GM12874 (cell line): ENCODE results near the gene GXYLT2.

ENCODE experiments used
- CTCF ChIP-seq: IDR thresholded peaks from 2 replicates; pipeline ENCODE4 v1.5.1; 2011; ENCODE audit warnings: low read depth, mild to moderate bottlenecking, control low read depth, low read length, moderate library complexity; ENCODE audit not compliant: insufficient read depth

Gene GXYLT2

DNA sequence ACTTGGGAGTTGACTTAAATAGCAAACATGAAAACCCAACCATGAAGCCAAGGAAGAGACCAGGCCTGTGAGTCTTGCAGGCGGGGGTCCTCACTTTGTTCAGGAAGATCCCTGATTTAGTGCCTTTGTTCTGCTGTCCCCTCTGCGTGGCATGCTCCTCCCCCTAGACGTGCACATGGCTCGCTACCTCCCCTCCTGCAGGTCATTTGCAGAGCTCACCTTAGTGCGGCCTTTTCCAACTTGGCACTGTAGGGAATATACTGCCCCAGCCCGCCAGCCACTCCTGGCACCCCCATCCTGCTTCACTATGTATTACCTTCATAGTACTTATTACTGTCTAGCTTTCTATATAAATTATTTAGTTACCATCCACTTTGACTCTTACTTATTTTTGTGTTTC is 18.3 kb downstream of the GXYLT2 start:
- TF ChIP-seq CTCF = no peak

DNA sequence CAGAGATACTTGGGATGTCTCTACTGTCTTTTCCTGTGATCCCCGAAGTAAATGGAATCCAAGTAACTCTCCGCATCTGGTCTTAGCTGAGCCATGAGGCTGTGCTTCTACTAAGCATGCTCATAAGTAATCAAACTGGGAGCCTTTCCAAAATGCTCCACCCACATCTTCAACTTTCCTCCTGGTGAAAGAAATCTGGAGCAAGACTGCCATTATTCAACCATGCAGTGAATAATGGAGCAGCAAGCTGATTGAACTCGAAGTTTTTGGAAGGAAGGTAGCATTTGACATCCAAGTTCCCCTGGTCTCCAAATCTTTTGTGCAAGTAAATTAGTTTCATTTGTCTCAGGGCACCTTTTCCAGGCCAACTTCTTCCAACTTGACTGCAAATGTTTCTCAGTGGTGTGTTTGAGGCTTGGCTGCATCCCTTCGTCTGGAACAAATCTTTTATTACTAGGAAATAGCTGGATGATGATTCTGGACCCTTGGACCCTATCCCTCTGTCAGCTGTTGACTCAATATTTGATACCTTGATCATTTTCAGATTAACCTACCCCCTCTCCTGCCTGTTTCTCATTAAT is 19.4 kb downstream of the GXYLT2 start:
- TF ChIP-seq CTCF = no peak

GRCh38 chr3:72907731-72908620 is 20.1 kb downstream of the GXYLT2 start:
- TF ChIP-seq CTCF = no peak

- TF ChIP-seq CTCF = no peak
Observed at GRCh38 chr3:72909591-72909990, 21.7 kb downstream of the GXYLT2 start.

GRCh38 chr3:72912532-72912931 is 24.7 kb downstream of the GXYLT2 start:
- TF ChIP-seq CTCF = no peak

GRCh38 chr3:72914383-72914782 is 26.5 kb downstream of the GXYLT2 start:
- no peak for TF ChIP-seq CTCF

GRCh38 chr3:72916250-72916649 is 28.4 kb downstream of the GXYLT2 start:
- TF ChIP-seq CTCF = no peak
